ENCODE results near the gene POLD2.
"Not testable (repeated sequence)": the region's sequence is repeated elsewhere in the genome, so short reads cannot be mapped to it uniquely, and the experiment has no call there.

DNA sequence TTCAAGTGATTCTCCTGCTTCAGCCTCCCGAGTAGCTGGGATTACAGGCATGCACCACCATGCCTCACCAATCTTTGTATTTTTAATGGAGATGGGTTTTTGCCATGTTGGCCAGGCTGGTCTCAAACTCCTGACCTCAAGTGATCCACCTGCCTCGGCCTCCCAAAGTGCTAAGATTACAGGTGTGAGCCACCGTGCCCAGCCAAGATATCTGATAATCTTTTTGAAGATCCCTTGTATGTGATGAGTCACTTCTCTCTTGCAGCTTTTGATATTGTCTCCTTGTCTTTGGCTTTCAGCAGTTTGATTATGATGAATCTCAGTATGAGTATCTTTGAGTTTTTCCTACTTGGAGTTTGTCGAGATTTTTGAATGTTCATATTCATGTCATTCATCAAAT lies 3.2 kb upstream of the POLD2 start:
- not testable (repeated sequence) for TF ChIP-seq POLR2A (IDR thresholded peaks at IDR 0.05)
- TF ChIP-seq, protein P1, sequence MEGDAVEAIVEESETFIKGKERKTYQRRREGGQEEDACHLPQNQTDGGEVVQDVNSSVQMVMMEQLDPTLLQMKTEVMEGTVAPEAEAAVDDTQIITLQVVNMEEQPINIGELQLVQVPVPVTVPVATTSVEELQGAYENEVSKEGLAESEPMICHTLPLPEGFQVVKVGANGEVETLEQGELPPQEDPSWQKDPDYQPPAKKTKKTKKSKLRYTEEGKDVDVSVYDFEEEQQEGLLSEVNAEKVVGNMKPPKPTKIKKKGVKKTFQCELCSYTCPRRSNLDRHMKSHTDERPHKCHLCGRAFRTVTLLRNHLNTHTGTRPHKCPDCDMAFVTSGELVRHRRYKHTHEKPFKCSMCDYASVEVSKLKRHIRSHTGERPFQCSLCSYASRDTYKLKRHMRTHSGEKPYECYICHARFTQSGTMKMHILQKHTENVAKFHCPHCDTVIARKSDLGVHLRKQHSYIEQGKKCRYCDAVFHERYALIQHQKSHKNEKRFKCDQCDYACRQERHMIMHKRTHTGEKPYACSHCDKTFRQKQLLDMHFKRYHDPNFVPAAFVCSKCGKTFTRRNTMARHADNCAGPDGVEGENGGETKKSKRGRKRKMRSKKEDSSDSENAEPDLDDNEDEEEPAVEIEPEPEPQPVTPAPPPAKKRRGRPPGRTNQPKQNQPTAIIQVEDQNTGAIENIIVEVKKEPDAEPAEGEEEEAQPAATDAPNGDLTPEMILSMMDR (IDR thresholded peaks at IDR 0.05), result not testable (repeated sequence)
